NCI-H2171 treated with DMSO at 0.1 percent for 48 hours (cell line): ENCODE measurements around the gene NTM.

Experiments
- DNase-seq: peaks from one replicate; lab custom pipeline; 2025; lab: John Stamatoyannopoulos, UW

Gene NTM

GRCh38 chr11:132222345-132222744 is 851.9 kb downstream of the NTM start:
- no peak for DNase-seq

GRCh38 chr11:132226522-132226921 is 856.1 kb downstream of the NTM start:
- DNase-seq = no peak

DNA sequence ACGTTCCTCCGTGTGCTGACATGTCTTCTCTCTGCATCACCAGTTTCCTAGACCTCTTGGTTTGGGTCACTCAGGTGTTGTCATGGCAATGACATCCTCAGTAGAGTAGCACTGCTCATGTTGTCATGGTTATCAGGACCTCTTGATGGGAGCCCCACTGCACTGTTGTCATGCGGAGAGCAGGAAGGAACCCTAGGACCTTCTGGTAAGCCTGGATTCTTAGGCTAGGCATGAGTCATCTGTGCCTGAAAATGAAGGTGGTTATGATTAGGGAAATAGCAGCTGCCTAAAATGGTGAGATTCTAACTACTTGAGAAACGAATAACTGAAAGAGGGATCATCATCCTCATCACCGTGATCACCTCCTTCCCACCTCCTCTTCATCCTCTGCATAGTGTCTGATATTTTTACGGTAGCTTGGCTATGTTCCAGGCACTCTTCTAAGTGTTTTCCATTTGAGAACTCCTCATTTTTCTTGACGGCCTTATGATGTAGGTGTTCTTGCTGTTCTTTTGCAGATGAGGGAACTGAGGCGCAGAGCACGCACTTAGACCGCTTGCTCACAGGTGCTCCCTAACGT is 858.4 kb downstream of the NTM start:
- no peak for DNase-seq

- no peak for DNase-seq
Observed at GRCh38 chr11:132231656-132232347, 861.4 kb downstream of the NTM start.

DNA sequence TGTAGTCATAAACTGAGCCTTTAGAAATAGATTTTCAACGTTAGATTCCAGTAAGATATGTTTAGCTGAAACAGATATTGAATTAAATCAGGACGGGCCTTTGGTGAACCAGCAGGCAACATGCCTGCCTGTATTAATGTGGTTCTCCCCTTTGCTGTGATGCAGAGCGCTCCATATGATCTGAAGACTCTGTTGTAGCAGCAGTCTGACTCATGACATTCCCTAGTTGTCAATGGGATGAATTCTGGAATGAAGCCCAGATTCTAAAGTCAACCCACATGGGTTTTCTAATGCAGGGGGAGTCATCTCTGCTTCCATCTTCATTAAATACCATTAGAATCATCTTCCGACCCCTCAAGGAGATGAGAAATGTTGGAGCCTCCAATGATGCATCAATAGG is 864.5 kb downstream of the NTM start:
- DNase-seq = no peak

DNA sequence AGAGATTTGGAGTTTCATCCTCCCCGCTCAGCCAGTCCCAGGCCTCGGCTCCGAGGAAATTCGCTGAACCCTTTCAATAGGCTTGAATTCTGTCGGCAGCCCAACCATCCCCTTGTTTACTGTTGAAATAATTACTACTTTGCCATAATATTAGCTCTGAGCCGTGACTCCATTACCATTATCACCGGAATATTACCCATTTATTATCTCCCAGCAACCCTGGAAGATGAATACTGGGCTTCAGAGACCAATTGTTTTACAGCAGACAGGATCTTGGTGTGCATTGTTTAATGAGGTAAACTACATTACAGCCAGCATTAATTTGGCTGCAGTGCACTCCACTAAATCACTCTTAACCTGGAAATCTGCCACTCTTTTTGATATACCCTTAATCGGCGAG is 867.4 kb downstream of the NTM start:
- no peak for DNase-seq

GRCh38 chr11:132238331-132238866 is 868.0 kb downstream of the NTM start:
- no peak for DNase-seq

DNA sequence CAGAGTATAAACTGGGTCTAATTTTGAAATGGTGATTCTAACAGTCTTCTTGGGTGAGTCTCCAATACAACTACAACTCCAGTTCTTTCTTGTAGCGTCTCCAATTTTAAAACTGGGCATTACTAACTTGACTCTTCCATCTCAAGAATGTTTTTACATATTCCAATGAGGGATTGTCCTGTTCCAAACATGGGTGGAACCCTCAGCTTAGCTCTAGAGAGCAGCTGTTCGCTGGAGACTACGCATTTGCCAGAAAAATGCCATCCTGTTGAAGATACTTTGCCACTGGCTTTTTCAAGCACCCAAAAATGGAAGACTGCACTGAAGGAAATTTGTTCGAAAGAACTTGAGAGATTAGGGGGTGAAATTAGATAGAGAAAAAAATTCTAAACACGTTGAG is 870.0 kb downstream of the NTM start:
- no peak for DNase-seq

DNA sequence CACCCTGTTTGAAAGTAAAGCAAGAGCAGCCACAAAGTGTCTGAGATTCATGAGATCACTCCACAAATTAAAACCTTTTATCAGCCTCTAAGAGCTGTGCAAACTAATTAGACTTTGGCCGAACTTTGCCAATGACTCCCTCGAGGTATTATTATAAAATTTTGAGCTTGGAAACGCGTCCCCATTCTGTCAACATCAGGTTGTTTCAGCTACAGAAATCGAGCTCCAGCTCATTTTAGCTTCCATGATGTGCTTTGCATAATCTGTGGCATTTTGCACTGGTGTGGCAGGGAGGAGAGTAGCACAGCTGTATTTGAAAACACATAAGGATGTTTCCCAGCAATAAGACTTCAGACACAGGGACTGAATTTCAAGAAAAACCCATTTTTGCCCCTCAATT is 872.2 kb downstream of the NTM start:
- no peak for DNase-seq

- no peak for DNase-seq
Observed at GRCh38 chr11:132244846-132245245, 874.4 kb downstream of the NTM start.

DNA sequence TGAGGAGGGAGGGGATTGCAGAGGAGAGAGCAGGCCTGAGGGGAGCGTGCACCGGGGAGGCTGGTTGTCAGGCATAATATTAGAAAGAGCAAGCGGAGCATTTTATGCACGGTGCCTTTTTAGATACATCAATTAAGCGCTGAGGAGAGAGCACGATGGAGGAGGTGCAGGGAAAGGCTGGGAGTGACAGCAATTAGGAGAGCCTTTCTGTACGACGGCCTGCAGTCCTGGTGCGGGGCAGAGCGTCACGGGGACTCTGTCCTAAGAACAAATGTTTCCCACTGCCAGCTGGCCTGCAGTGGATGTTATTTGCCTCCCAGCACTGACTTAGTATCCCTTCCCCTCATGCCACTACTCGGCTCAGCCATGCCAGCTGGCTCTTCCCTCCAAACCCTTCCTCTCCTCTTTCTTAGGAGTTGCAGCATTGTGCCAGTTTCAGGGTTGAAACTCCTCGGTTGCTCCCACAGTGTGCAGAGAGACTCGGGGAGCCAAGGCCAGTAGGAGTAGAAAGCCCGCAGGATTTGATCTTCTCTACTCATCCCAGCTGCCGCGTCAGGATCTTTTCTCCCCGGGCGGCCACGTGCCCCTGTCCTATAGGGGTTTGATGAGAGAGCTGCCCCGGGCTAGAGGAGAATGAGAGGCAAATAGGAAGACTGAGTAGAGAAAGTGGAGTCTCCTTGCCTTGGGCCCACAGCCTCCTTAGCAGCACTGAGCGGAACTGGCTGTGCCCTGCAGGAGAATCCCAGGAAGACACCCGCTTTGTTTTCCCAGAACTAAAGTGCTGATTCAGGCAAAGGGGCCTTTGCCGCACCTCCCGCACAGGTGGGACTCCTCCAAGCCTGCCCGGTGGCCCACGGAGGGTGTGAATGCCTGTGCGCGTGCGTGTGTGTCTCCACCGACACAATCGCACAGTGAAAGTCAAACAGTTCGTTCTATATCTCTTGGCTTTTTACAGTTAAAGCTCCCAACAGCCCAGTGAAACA is 875.3 kb downstream of the NTM start:
- no peak for DNase-seq

GRCh38 chr11:132248580-132248979 is 878.2 kb downstream of the NTM start:
- no peak for DNase-seq

GRCh38 chr11:132249256-132249655 is 878.8 kb downstream of the NTM start:
- no peak for DNase-seq

GRCh38 chr11:132251061-132251460 is 880.6 kb downstream of the NTM start:
- DNase-seq = no peak

DNA sequence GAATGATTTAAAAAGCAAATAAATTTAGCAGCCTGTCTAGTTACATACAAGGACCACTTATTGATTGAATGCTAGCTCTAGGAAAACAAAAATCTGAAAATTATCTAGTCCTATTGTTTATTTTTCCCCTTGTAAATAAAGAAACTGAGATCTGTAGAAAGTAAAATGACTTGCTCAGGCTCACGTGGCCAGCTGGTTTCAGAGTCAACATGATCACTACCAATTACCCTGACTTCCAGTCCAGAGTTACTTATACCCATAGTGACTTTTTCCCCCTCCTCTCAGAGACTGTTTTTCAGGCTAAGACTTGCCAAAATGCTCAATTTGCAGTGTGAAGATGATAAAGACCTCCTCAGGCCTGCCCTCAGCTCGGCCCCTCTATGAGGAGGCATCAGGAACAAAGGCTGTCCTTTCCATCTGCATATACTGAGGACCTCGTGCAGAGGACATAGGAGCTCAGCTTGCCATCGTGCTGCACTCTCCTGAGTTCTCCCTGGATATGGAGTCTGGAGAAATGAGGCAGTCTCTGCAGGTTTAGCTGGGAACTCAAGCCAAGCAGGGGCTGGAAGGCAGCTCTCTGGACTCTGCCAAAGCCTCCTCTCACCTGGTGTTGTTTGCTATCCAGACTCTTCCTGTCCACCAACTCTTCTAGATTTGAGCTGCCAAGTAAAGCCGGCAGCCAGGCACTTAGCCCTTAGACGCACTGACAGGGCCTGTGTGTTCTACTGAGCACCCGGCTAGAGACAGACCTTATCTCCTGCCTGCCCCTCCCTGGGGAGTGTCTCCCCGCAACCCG is 883.3 kb downstream of the NTM start:
- no peak for DNase-seq

DNA sequence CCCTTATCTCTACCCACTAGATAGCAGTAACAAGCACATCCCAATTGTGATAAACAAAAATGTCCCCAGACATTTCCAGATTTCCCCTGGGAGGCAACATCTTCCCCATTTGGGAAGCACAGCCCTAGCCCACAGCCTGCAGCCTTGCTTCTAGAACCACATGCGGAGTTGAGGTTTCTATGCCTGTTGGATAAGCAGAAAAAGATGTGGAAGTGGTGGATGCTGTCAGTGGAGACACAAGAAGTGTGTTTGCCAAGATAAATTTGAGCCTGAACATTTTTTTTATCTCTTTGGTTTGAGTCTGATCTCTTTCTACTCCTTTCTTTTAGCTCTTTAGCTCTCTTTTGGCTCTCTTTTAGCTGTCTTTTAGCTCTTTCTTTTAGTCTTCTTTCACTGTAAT is 884.5 kb downstream of the NTM start:
- no peak for DNase-seq

DNA sequence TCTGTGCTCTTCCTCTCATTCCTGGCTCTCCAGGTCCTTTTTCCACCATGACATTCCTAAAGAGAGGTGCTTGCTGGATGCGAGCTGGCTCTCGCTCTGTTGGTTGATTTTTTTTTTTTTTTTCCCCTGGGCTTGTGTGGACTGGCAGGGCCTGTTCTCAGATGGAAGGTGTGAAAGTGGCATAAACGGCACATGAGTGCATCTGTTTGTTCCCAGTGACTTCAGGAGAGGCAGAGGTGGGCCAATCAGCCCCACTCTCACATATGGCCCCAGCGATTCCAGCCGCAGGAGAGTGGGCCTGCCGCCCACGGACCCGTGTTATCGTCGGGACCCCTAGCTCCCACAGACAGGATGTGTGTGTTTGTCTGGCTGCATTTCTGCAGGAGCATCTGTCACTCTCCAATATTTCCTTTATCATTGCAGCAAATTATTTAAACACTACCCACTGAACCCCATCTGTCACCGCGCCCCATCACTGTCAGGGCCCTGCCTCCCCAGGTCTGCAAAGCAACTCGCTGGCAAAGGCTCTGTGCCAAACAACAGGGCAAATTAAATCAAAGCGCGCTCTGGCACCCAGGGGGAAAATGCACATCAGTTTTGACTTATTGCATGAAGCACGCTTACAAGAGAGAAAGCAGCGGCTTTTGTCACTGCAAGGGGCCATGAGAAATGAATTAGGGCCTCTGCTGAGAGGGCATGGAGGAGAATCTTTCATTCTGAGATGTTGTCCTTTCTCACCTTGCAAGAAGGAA is 886.3 kb downstream of the NTM start:
- no peak for DNase-seq

DNA sequence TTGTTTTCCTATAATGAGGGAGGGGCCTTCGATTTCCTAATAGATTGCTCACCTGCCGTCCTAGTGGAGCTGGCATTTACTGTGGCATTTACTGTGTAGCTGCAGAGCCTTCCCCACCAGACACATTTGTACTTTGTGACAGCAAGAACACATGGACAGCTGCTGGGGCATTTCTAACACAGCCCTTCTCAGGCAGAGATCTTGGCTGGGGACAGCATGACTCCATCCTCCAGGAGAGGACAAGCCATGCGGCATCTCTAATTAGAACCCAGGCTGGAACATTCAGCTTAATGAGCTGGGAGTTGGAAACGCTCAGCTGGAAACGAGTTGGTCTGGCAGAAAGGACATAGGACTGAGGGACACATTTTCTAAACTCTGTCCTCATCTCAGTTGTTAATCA is 887.5 kb downstream of the NTM start:
- DNase-seq = no peak

- no peak for DNase-seq
Observed at GRCh38 chr11:132258875-132259274, 888.5 kb downstream of the NTM start.

GRCh38 chr11:132260636-132261035 is 890.2 kb downstream of the NTM start:
- DNase-seq = no peak

DNA sequence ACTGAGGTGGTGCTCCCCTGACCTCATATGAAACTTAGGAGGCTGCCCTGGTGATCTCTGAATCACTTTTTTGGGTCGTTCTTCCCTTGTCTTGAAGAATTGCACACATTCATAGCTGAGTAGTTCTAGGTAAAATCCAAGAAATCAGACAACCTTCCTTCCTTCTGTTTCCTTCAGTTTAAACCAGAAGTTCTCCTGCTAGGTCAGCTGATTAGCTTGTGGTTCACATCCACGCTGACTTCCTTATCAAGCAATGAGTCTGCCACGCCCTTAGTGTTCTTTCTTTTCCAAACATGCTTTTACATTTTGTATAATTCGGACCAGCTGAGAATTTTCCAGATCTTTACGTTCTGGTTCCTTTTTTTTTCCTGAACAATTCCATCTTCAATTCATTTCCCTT is 892.8 kb downstream of the NTM start:
- DNase-seq = no peak
